K562 (cell line): ENCODE data around the gene PDF. TPM values are rescaled to one million over a fixed set of nuclear protein-coding genes. Genes with fewer than 3 reads are reported as not detected.

Source experiments
- ATAC-seq: fragments of 200-7000 bp; cut with Tn5 transposase; 3 replicates; pipeline ENCODE4 v1.9.1; 2020; ENCODE audit warnings: moderate library complexity
- BruUV-seq: library from RNA; stranded (reverse); fragments of 400-500 nt; replicated peaks from 2 replicates; lab custom pipeline; 2021; lab: Mats Ljungman, UMichigan
- CTCF ChIA-PET: fragments of 300-600 bp; formaldehyde crosslinking; extraction: SDS; loops from one replicate; lab custom pipeline; 2021; ENCODE audit warnings: low intra/inter-chr PET ratio; lab: Yijun Ruan, JAX
- POLR2A ChIA-PET: fragments of 300-600, 350-650 bp; sonication (Branson Sonifier 250); formaldehyde crosslinking; extraction: SDS; loops from one replicate; lab custom pipeline; 2021; ENCODE audit warnings: antibody characterized with exemption, inconsistent platforms; lab: Yijun Ruan, JAX
- DNase-seq, 4 experiments: peaks; one replicate each; pipeline versions ENCODE4 v3.0.0 to v3.0.0-alpha.2; 2011 to 2018; ENCODE audit warnings: low spot score in 3 of 4, mixed read lengths in 3 of 4; ENCODE audit errors: extremely low read depth in 1 of 4
- FAIRE-seq: peaks from 2 replicates; lab custom pipeline; 2011; peaks lifted over from hg19 to GRCh38; lab: Jason Lieb, UNC
- H2AFZ ChIP-seq: 2 replicates; pipeline ENCODE4 v1.6.0; 2011; ENCODE audit warnings: low read depth, low read length, control low read depth, inconsistent platforms
- H3K27ac ChIP-seq: fragments of 200-600 bp; 3 replicates; pipeline ENCODE4 v1.8.0; 2011; ENCODE audit warnings: low read depth, mild to moderate bottlenecking, control low read depth, inconsistent platforms, low read length, moderate library complexity, mixed read lengths; ENCODE audit errors: extremely low read depth
- H3K27me3 ChIP-seq, 2 experiments: fragments of 300-600 bp in 1 of 2; 2 replicates in 1 of 2; 3 replicates in 1 of 2; pipeline versions ENCODE4 v1.6.0 to v1.8.0; 2011; ENCODE audit warnings: inconsistent platforms in 2 of 2, low read length in 2 of 2, mild to moderate bottlenecking in 1 of 2, mixed read lengths in 1 of 2, moderate library complexity in 1 of 2; ENCODE audit not compliant: control insufficient read depth in 2 of 2, insufficient read depth in 2 of 2
- H3K36me3 ChIP-seq: fragments of 300-600 bp; 3 replicates; pipeline ENCODE4 v1.8.0; 2011; ENCODE audit warnings: mild to moderate bottlenecking, low read length, inconsistent platforms; ENCODE audit not compliant: control insufficient read depth, insufficient read depth
- H3K4me1 ChIP-seq, 2 experiments: fragments of 200-600 bp in 1 of 2; replicated peaks in 1 of 2; 2 replicates in 1 of 2; 3 replicates in 1 of 2; pipeline versions ENCODE4 v1.5.1 to v1.8.0; 2011; ENCODE audit warnings: inconsistent platforms in 2 of 2, low read length in 2 of 2, mild to moderate bottlenecking in 1 of 2, mixed read lengths in 1 of 2, moderate library complexity in 1 of 2; ENCODE audit not compliant: control insufficient read depth in 2 of 2, insufficient read depth in 2 of 2
- H3K4me2 ChIP-seq: 2 replicates; pipeline ENCODE4 v1.6.1; 2011; ENCODE audit warnings: low read length, control low read depth, inconsistent platforms, mixed read lengths; ENCODE audit not compliant: insufficient read depth
- H3K4me3 ChIP-seq: fragments of 200-600 bp; sonication (generic), shearing (Covaris generic); 2 replicates; pipeline ENCODE4 v1.5.1; 2016; ENCODE audit warnings: control low read depth, inconsistent platforms
- H3K79me2 ChIP-seq: fragments of 200-600 bp; 3 replicates; pipeline ENCODE4 v1.8.0; 2011; ENCODE audit warnings: low read length, inconsistent platforms; ENCODE audit not compliant: control insufficient read depth, insufficient read depth
- H3K9ac ChIP-seq, 2 experiments: 2 replicates each; pipeline versions ENCODE4 v1.6.0 to v1.6.1; 2011; ENCODE audit warnings: low read depth in 2 of 2, low read length in 2 of 2, control low read depth in 1 of 2, inconsistent platforms in 1 of 2, mild to moderate bottlenecking in 1 of 2, mixed read lengths in 1 of 2; ENCODE audit not compliant: insufficient read depth in 1 of 2
- H3K9me1 ChIP-seq: one replicate; pipeline ENCODE4 v1.6.0; 2011; ENCODE audit warnings: inconsistent platforms, mild to moderate bottlenecking, low read length, moderate library complexity; ENCODE audit not compliant: control insufficient read depth, insufficient read depth
- H3K9me3 ChIP-seq: replicated peaks from 2 replicates; pipeline ENCODE4 v1.5.1; 2011; ENCODE audit warnings: low read depth, low read length, inconsistent platforms; ENCODE audit not compliant: control insufficient read depth, insufficient read depth
- H4K20me1 ChIP-seq: replicated peaks from 2 replicates; pipeline ENCODE4 v1.6.1; 2011; ENCODE audit warnings: low read length, inconsistent platforms, mixed read lengths; ENCODE audit not compliant: control insufficient read depth, insufficient read depth
- ARID2 ChIP-seq: fragments of 450-650 bp; IDR thresholded peaks from 2 replicates; pipeline ENCODE4 v1.6.1; 2017; ENCODE audit warnings: antibody characterized with exemption, mild to moderate bottlenecking
- EGR1 ChIP-seq: fragments of 450-650 bp; conservative IDR thresholded peaks from 2 replicates; pipeline ENCODE4 v1.6.1; 2017; ENCODE audit warnings: mild to moderate bottlenecking
- ETV6 ChIP-seq, 3 experiments: fragments of 150-350 bp in 1 of 3; sonication (generic) in 1 of 3; formaldehyde crosslinking in 1 of 3; IDR thresholded peaks; 2 replicates each; pipeline versions ENCODE4 v1.6.1 to v1.8.0; 2014 to 2022; ENCODE audit warnings: borderline replicate concordance in 2 of 3, low read depth in 2 of 3, antibody characterized with exemption in 1 of 3, low read length in 1 of 3, mild to moderate bottlenecking in 1 of 3, missing genetic modification reagents in 1 of 3
- GATA2 ChIP-seq: sonication (generic); formaldehyde crosslinking; IDR thresholded peaks from 2 replicates; pipeline ENCODE4 v1.4.0; 2020; ENCODE audit warnings: mild to moderate bottlenecking, missing genetic modification reagents
- HDAC1 ChIP-seq, 2 experiments: fragments of 450-650 bp; IDR thresholded peaks; 2 replicates each; pipeline ENCODE4 v1.6.1; 2016 to 2017; ENCODE audit warnings: inconsistent platforms in 1 of 2, mild to moderate bottlenecking in 1 of 2, moderate library complexity in 1 of 2
- MECOM ChIP-seq: fragments of 250-450 bp; sonication (Bioruptor Pico); IDR thresholded peaks from 2 replicates; pipeline ENCODE4 v1.8.0; 2022; ENCODE audit warnings: inconsistent platforms
- NELFE ChIP-seq: IDR thresholded peaks from 2 replicates; pipeline ENCODE4 v1.6.1; 2011; ENCODE audit warnings: mild to moderate bottlenecking; ENCODE audit not compliant: insufficient read depth, insufficient read length
- NONO ChIP-seq, 2 experiments: fragments of 200-400 bp in 1 of 2; fragments of 450-650 bp in 1 of 2; formaldehyde crosslinking in 1 of 2; IDR thresholded peaks; 2 replicates each; pipeline ENCODE4 v1.6.1; 2017; ENCODE audit warnings: low read depth in 2 of 2, mild to moderate bottlenecking in 2 of 2, moderate library complexity in 2 of 2, low read length in 1 of 2
- PRDM10 ChIP-seq: fragments of 450-650 bp; IDR thresholded peaks from 2 replicates; pipeline ENCODE4 v1.6.1; 2018; ENCODE audit not compliant: partially characterized antibody
- TEAD2 ChIP-seq: fragments of 450-650 bp; IDR thresholded peaks from 2 replicates; pipeline ENCODE4 v1.6.1; 2016; ENCODE audit warnings: missing genetic modification characterization, control low read depth, missing compliant biosample characterization
- TSC22D4 ChIP-seq: fragments of 450-650 bp; IDR thresholded peaks from 2 replicates; pipeline ENCODE4 v1.6.1; 2016; ENCODE audit warnings: missing genetic modification characterization, missing biosample characterization, control low read depth
- ZBED1 ChIP-seq: IDR thresholded peaks from 2 replicates; pipeline ENCODE4 v1.6.1; 2014
- ZBTB8A ChIP-seq: fragments of 450-650 bp; IDR thresholded peaks from 2 replicates; pipeline ENCODE4 v1.6.1; 2018; ENCODE audit warnings: mild to moderate bottlenecking, moderate library complexity; ENCODE audit not compliant: partially characterized antibody
- ZNF175 ChIP-seq: fragments of 200-800 bp; sonication (Bioruptor generic); IDR thresholded peaks from 2 replicates; pipeline ENCODE4 v1.6.1; 2016; ENCODE audit warnings: low read depth, mild to moderate bottlenecking, missing genetic modification characterization, missing compliant biosample characterization
- ZNF239 ChIP-seq: fragments of 250-450 bp; sonication (Bioruptor Pico); IDR thresholded peaks from 2 replicates; pipeline ENCODE4 v1.4.0; 2020; ENCODE audit warnings: mild to moderate bottlenecking
- WGBS: fragments of 100-300 bp; shearing (Covaris generic); methylation state at CpG from one replicate; pipeline ENCODE4 v1.1.6; 2016; ENCODE audit warnings: low coverage, mixed read lengths; ENCODE audit not compliant: insufficient coverage; ENCODE audit errors: missing lambda C conversion rate; 5-methylcytosine and 5-hydroxymethylcytosine counted together
- in situ Hi-C: fragments of 300-500 bp; cut with MboI; formaldehyde crosslinking; loops from 4 replicates; pipeline ENCODE4 v1.15.0; 2018; ENCODE audit warnings: inconsistent platforms, mixed read lengths
- intact Hi-C: fragments of 100-400 bp; cut with micrococcal nuclease; formaldehyde crosslinking; loops from 2 replicates; pipeline ENCODE4 v1.14.2; 2022
- polyA plus RNA-seq, 8 experiments: library from polyadenylated mRNA; depleted of rRNA in 4 of 8; stranded (reverse) in 5 of 8; unstranded in 3 of 8; fragments of >200 nt; fragmentation: Nextera tagmentation in 2 of 8; fragmentation: Illumina TruSeq in 1 of 8; extraction: Ambion mirVana in 2 of 8; extraction: Trizol in 1 of 8; gene quantifications; 2 replicates each; pipeline versions ENCODE4 v1.2.1 to v1.2.3, GENCODE V29; 2011 to 2014; ENCODE audit warnings: inconsistent platforms in 1 of 8, missing spikeins in 1 of 8
- total RNA-seq, 7 experiments: library from RNA; depleted of rRNA in 6 of 7; stranded (reverse); fragments of >200 nt in 6 of 7; fragmentation: Illumina TruSeq in 2 of 7; extraction: Trizol in 2 of 7; gene quantifications; 2 replicates each; pipeline versions ENCODE4 v1.2.1 to v1.2.3, GENCODE V29; 2011 to 2021; ENCODE audit warnings: low replicate concordance in 1 of 7
- TF ChIP-seq, protein P1 (sequence below): fragments of 450-650 bp; IDR thresholded peaks from 2 replicates; pipeline ENCODE4 v1.6.1; 2014; ENCODE audit warnings: low read depth, mild to moderate bottlenecking, moderate library complexity, borderline replicate concordance
- TF ChIP-seq, protein P2 (sequence below): sonication (generic); IDR thresholded peaks from 2 replicates; pipeline ENCODE4 v1.6.1; 2016

PDF gene
- total and polyA plus RNA-seq, 9 of the 15 experiments (the other 6 are each of a cell fraction or from before 2014, with no cell fraction given) = 0.15 to 72.4 (median 5.6) TPM

DNA sequence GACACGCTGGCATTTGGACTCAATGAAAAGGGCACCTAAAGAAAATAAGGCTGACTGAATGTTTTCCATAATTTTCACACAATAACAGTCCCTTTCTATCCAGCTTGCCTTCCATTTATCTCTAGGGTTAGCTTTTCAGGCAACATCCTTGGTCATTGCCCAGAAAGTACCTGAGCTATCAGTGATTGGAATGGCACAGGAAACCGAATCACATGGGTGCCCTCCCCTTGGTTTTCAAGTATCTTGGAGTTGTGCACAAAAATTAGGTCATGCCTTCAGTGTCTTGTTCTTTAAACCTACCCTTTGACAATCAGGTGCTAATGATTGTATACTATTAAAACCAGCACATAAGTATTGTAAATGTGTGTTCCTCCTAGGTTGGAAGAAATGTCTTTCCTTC lies 22.5 kb downstream of the PDF start (continued):
- TF ChIP-seq, protein P1, sequence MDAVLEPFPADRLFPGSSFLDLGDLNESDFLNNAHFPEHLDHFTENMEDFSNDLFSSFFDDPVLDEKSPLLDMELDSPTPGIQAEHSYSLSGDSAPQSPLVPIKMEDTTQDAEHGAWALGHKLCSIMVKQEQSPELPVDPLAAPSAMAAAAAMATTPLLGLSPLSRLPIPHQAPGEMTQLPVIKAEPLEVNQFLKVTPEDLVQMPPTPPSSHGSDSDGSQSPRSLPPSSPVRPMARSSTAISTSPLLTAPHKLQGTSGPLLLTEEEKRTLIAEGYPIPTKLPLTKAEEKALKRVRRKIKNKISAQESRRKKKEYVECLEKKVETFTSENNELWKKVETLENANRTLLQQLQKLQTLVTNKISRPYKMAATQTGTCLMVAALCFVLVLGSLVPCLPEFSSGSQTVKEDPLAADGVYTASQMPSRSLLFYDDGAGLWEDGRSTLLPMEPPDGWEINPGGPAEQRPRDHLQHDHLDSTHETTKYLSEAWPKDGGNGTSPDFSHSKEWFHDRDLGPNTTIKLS = no peak
- no peak for TF ChIP-seq ZNF239 (CRISPR knock-in tag)
- TF ChIP-seq ARID2 = no peak
- TF ChIP-seq NONO (IDR thresholded peaks at IDR 0.05; ENCODE audit: low read depth in 2 of 2, low read length in 1 of 2) = no peak
- TF ChIP-seq HDAC1 (IDR thresholded peaks at IDR 0.05) = no peak

DNA sequence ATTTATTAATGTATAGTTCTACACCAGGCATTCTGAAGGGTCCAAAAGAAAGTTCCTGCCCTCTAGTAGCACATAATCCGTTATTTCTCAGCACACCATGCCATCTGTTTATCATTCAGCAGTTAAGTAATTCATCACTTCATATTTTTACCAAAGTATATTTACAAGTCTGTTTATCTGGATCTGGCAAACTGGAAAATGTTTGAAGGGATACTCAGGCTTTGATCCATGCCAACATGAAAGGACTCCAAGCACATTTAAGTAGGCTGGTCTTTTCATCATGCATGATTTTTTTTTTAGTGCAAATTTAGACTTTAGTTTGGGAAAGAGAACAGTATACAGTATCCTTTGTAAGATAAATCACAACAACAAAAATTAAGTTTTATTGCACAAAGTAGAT lies 23.3 kb downstream of the PDF start:
- 21% methylated on average over 1 of the region's 1 CpG for WGBS
- Histone ChIP-seq H3K79me2 (peaks cover 10% of the 10 kb centered on the region), H3K36me3 (no peaks in the 10 kb centered on the region), H3K9me3 (no peaks in the 10 kb centered on the region), H3K27ac (no peak overlapping the region), H3K4me1 (peaks cover 2 to 10% of the 10 kb centered on the region in 2 experiments; a peak in 3 of 5 replicates), H4K20me1 (0 out of 2 replicates have a peak, but pooled peaks cover 3% of the 10 kb centered on the region), H3K9ac (no peak overlapping the region), H3K4me3 (no peak overlapping the region), H2AFZ (no peak overlapping the region), H3K9me1 (no peaks in the 10 kb centered on the region), H3K27me3 (no peaks in the 10 kb centered on the region), H3K4me2 (no peak overlapping the region)
- no peak for ATAC-seq
- in situ Hi-C loops (no loop called here), intact Hi-C loops (loop anchor here (10.0 kb wide), 1 partner anchor 462 kb away; the partner anchor contains the start of gene TANGO6)
- ChIA-PET CTCF (no interaction called here), POLR2A (no interaction called here)
- no peak for FAIRE-seq
- no TSS peak for BruUV-seq
- no peak for DNase-seq
- TF ChIP-seq ZNF175 (CRISPR knock-in tag) = no peak
- TF ChIP-seq MECOM (CRISPR knock-in tag) = no peak
- TF ChIP-seq GATA2 (CRISPR knock-in tag) = no peak
- no peak for TF ChIP-seq ZBED1
- TF ChIP-seq TEAD2 (tag) = no peak
- TF ChIP-seq ETV6 (IDR thresholded peaks at IDR 0.05; ENCODE audit: borderline replicate concordance in 1 of 2, low read depth in 2 of 2, low read length in 1 of 2) = no peak
- TF ChIP-seq ETV6 (CRISPR knock-in tag; IDR thresholded peaks at IDR 0.05; ENCODE audit: borderline replicate concordance) = no peak
- TF ChIP-seq TSC22D4 (tag) = no peak
- TF ChIP-seq ZBTB8A = no peak
- TF ChIP-seq, protein P2, sequence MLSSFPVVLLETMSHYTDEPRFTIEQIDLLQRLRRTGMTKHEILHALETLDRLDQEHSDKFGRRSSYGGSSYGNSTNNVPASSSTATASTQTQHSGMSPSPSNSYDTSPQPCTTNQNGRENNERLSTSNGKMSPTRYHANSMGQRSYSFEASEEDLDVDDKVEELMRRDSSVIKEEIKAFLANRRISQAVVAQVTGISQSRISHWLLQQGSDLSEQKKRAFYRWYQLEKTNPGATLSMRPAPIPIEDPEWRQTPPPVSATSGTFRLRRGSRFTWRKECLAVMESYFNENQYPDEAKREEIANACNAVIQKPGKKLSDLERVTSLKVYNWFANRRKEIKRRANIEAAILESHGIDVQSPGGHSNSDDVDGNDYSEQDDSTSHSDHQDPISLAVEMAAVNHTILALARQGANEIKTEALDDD = no peak
- TF ChIP-seq NELFE = no peak
- no peak for TF ChIP-seq PRDM10
- TF ChIP-seq EGR1 = no peak
